GM23338 (cell line): Measurements from ENCODE around the gene COIL. TPM values are rescaled to one million over a fixed set of nuclear protein-coding genes. Genes with fewer than 3 reads are reported as not detected.

ENCODE experiments used
- ATAC-seq: fragments of 200-7000 bp; cut with Tn5 transposase; 3 replicates; pipeline ENCODE4 v1.9.1; 2020
- DNase-seq: peaks from one replicate; pipeline ENCODE4 v3.0.0-alpha.2; 2015; ENCODE audit warnings: low spot score
- H2AFZ ChIP-seq: fragments of 200-600 bp; sonication (generic); 2 replicates; pipeline ENCODE4 v1.8.0; 2016; ENCODE audit warnings: antibody characterized with exemption, mild to moderate bottlenecking, moderate library complexity
- H3F3A ChIP-seq: fragments of 200-600 bp; sonication (generic); replicated peaks from 2 replicates; pipeline ENCODE4 v1.8.0; 2017; ENCODE audit warnings: antibody characterized with exemption, mixed run types, low read depth
- H3K27ac ChIP-seq: fragments of 200-600 bp; sonication (generic); 2 replicates; pipeline ENCODE4 v1.6.1; 2016; ENCODE audit warnings: low read depth
- H3K27me3 ChIP-seq: fragments of 200-600 bp; sonication (generic); 2 replicates; pipeline ENCODE4 v1.8.0; 2016; ENCODE audit warnings: mild to moderate bottlenecking, mixed run types, moderate library complexity; ENCODE audit not compliant: insufficient read depth
- H3K36me3 ChIP-seq: fragments of 200-600 bp; sonication (generic); 2 replicates; pipeline ENCODE4 v1.8.0; 2016; ENCODE audit warnings: mild to moderate bottlenecking; ENCODE audit not compliant: insufficient read depth
- H3K4me1 ChIP-seq: fragments of 200-600 bp; sonication (generic); 2 replicates; pipeline ENCODE4 v1.8.0; 2016; ENCODE audit warnings: mild to moderate bottlenecking, moderate library complexity; ENCODE audit not compliant: insufficient read depth
- H3K4me2 ChIP-seq: fragments of 200-600 bp; sonication (generic); 2 replicates; pipeline ENCODE4 v1.7.1; 2017; ENCODE audit warnings: mixed run types
- H3K4me3 ChIP-seq: fragments of 200-600 bp; sonication (generic); 2 replicates; pipeline ENCODE4 v1.6.1; 2016; ENCODE audit warnings: mixed run types
- H3K79me2 ChIP-seq: fragments of 200-600 bp; sonication (generic); replicated peaks from 2 replicates; pipeline ENCODE4 v1.8.0; 2017; ENCODE audit warnings: mild to moderate bottlenecking; ENCODE audit not compliant: insufficient read depth
- H3K9me2 ChIP-seq: fragments of 200-600 bp; sonication (generic); 2 replicates; pipeline ENCODE4 v1.8.0; 2017; ENCODE audit not compliant: insufficient read depth
- H4K20me1 ChIP-seq: fragments of 200-600 bp; sonication (generic); replicated peaks from 2 replicates; pipeline ENCODE4 v1.8.0; 2017; ENCODE audit warnings: mild to moderate bottlenecking; ENCODE audit not compliant: insufficient read depth
- H3K27ac Mint-ChIP-seq: 2 replicates; pipeline ENCODE4 v1.8.0; 2020; ENCODE audit warnings: inconsistent platforms, mild to moderate bottlenecking, moderate library complexity, mixed read lengths
- H3K27me3 Mint-ChIP-seq: 3 replicates; pipeline ENCODE4 v1.8.0; 2022; ENCODE audit warnings: low read depth, mild to moderate bottlenecking, moderate library complexity, mixed read lengths, inconsistent platforms; ENCODE audit not compliant: insufficient read depth, poor library complexity
- H3K36me3 Mint-ChIP-seq: 3 replicates; pipeline ENCODE4 v1.8.0; 2021; ENCODE audit warnings: low read depth, mild to moderate bottlenecking, inconsistent platforms, moderate library complexity, mixed read lengths
- H3K4me1 Mint-ChIP-seq: 3 replicates; pipeline ENCODE4 v1.8.0; 2020; ENCODE audit warnings: mild to moderate bottlenecking, inconsistent platforms, mixed read lengths
- H3K4me3 Mint-ChIP-seq: 3 replicates; pipeline ENCODE4 v1.8.0; 2021; ENCODE audit warnings: moderate library complexity, mild to moderate bottlenecking, inconsistent platforms, mixed read lengths
- H3K9me3 Mint-ChIP-seq: 3 replicates; pipeline ENCODE4 v1.8.0; 2020; ENCODE audit warnings: moderate library complexity, mild to moderate bottlenecking, inconsistent platforms, mixed read lengths
- CREB1 ChIP-seq: fragments of 250-450 bp; sonication (Bioruptor Pico); IDR thresholded peaks from 2 replicates; pipeline ENCODE4 v1.5.0; 2020; ENCODE audit warnings: low read depth, mild to moderate bottlenecking, moderate library complexity
- CTCF ChIP-seq, 2 experiments: fragments of 200-600 bp in 1 of 2; sonication (generic) in 1 of 2; conservative IDR thresholded peaks; 2 replicates each; pipeline versions ENCODE4 v1.5.1 to v1.6.1; 2016 to 2017; ENCODE audit warnings: antibody characterized with exemption in 2 of 2, low read depth in 2 of 2, mild to moderate bottlenecking in 2 of 2, moderate library complexity in 1 of 2
- EZH2 ChIP-seq: fragments of 200-600 bp; sonication (generic); IDR thresholded peaks from one replicate; pipeline ENCODE4 v1.8.0; 2017; ENCODE audit warnings: antibody characterized with exemption, mild to moderate bottlenecking, low read depth; ENCODE audit not compliant: unreplicated experiment
- EZH2phosphoT487 ChIP-seq: fragments of 200-600 bp; sonication (generic); IDR thresholded peaks from one replicate; pipeline ENCODE4 v1.8.1; 2018; ENCODE audit warnings: antibody characterized with exemption; ENCODE audit not compliant: unreplicated experiment
- JUNB ChIP-seq: IDR thresholded peaks from one replicate; pipeline ENCODE4 v1.6.1; 2016; ENCODE audit warnings: antibody characterized with exemption; ENCODE audit not compliant: unreplicated experiment
- NANOG ChIP-seq: IDR thresholded peaks from 2 replicates; pipeline ENCODE4 v1.6.1; 2016; ENCODE audit warnings: antibody characterized with exemption, borderline replicate concordance
- POLR2AphosphoS5 ChIP-seq: IDR thresholded peaks from 2 replicates; pipeline ENCODE4 v1.6.1; 2016; ENCODE audit warnings: antibody characterized with exemption, low read depth
- REST ChIP-seq: IDR thresholded peaks from one replicate; pipeline ENCODE4 v1.6.1; 2018; ENCODE audit warnings: antibody characterized with exemption; ENCODE audit not compliant: unreplicated experiment
- STAT1 ChIP-seq: IDR thresholded peaks from one replicate; pipeline ENCODE4 v1.6.1; 2016; ENCODE audit warnings: antibody characterized with exemption; ENCODE audit not compliant: unreplicated experiment
- ZNF114 ChIP-seq: fragments of 250-450 bp; sonication (Bioruptor Pico); IDR thresholded peaks from 2 replicates; pipeline ENCODE4 v1.5.0; 2020; ENCODE audit warnings: mild to moderate bottlenecking, moderate library complexity
- ZNF331 ChIP-seq: fragments of 250-450 bp; sonication (Bioruptor Pico); IDR thresholded peaks from 2 replicates; pipeline ENCODE4 v1.5.0; 2020; ENCODE audit warnings: low read depth, mild to moderate bottlenecking, moderate library complexity
- ZNF462 ChIP-seq: fragments of 250-450 bp; sonication (Bioruptor Pico); IDR thresholded peaks from 2 replicates; pipeline ENCODE4 v1.5.0; 2020; ENCODE audit warnings: mild to moderate bottlenecking, moderate library complexity
- polyA plus RNA-seq: library from polyadenylated mRNA; unstranded; fragments of >200 nt; fragmentation: Nextera tagmentation; extraction: Ambion mirVana; gene quantifications from 2 replicates; pipeline ENCODE4 v1.2.1, GENCODE V29; 2016
- total RNA-seq: library from RNA; depleted of rRNA; stranded (reverse); fragments of >200 nt; shearing (Covaris generic); gene quantifications from 2 replicates; pipeline ENCODE4 v1.2.3, GENCODE V29; 2014
- TF ChIP-seq, protein P1 (sequence below): IDR thresholded peaks from 2 replicates; pipeline ENCODE4 v1.6.1; 2016; ENCODE audit warnings: antibody characterized with exemption

Gene COIL
- total and polyA plus RNA-seq, 2 experiments from 2014 or later, result 18.5 to 32.2 TPM

- no peak overlapping the region for H3K4me2 ChIP-seq
- H3K36me3 Mint-ChIP-seq, result peaks cover 66% of the 10 kb centered on the region
- no peak for TF ChIP-seq JUNB
- TF ChIP-seq POLR2AphosphoS5, result no peak
- TF ChIP-seq ZNF331 (CRISPR knock-in tag), result no peak
- no peak for TF ChIP-seq CREB1 (CRISPR knock-in tag)
- TF ChIP-seq ZNF462 (CRISPR knock-in tag), result no peak
- TF ChIP-seq EZH2phosphoT487, result no peak
- no peak for TF ChIP-seq ZNF114
- TF ChIP-seq, protein P1, sequence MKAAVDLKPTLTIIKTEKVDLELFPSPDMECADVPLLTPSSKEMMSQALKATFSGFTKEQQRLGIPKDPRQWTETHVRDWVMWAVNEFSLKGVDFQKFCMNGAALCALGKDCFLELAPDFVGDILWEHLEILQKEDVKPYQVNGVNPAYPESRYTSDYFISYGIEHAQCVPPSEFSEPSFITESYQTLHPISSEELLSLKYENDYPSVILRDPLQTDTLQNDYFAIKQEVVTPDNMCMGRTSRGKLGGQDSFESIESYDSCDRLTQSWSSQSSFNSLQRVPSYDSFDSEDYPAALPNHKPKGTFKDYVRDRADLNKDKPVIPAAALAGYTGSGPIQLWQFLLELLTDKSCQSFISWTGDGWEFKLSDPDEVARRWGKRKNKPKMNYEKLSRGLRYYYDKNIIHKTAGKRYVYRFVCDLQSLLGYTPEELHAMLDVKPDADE, result no peak
- TF ChIP-seq EZH2, result no peak
- no peak for TF ChIP-seq REST
- no peak for TF ChIP-seq STAT1
- no peak for TF ChIP-seq CTCF (conservative IDR thresholded peaks at IDR 0.05; ENCODE audit: low read depth in 2 of 2)
- TF ChIP-seq NANOG, result no peak
Observed at GRCh38 chr17:56899403-56899802, 61.4 kb downstream of the COIL start.

More at GRCh38 chr17:56899403-56899802, 61.4 kb downstream of the COIL start:
- Histone ChIP-seq H3K36me3 (peaks cover 16% of the 10 kb centered on the region), H3F3A (no peaks in the 10 kb centered on the region), H3K79me2 (no peaks in the 10 kb centered on the region), H3K9me2 (no peaks in the 10 kb centered on the region), H3K4me3 (no peak overlapping the region), H3K4me1 (peaks cover 6% of the 10 kb centered on the region; the same call in 1 of the 2 replicates), H2AFZ (no peak overlapping the region), H3K27ac (no peak overlapping the region), H4K20me1 (no peaks in the 10 kb centered on the region), H3K27me3 (no peaks in the 10 kb centered on the region)
- Mint-ChIP-seq H3K9me3 (no peaks in the 10 kb centered on the region), H3K27me3 (peaks cover 2% of the 10 kb centered on the region), H3K4me1 (peaks cover 22% of the 10 kb centered on the region), H3K27ac (no peak overlapping the region), H3K4me3 (no peak overlapping the region)
- no peak for DNase-seq
- ATAC-seq, result no peak
